HepG2 (cell line): Measurements from ENCODE around the gene DENND1C. TPM values are rescaled to one million over a fixed set of nuclear protein-coding genes. Genes with fewer than 3 reads are reported as not detected.

Experiments
- ELF3 ChIP-seq: IDR thresholded peaks from 2 replicates; pipeline ENCODE4 v1.6.1; 2016; ENCODE audit warnings: missing genetic modification reagents, missing compliant biosample characterization
- GPN1 ChIP-seq: sonication (generic); formaldehyde crosslinking; IDR thresholded peaks from 2 replicates; pipeline ENCODE4 v1.5.1; 2020; ENCODE audit warnings: missing genetic modification reagents, borderline replicate concordance
- NCOA2 ChIP-seq: sonication (generic); formaldehyde crosslinking; IDR thresholded peaks from 2 replicates; pipeline ENCODE4 v1.8.0; 2022; ENCODE audit warnings: inconsistent platforms
- PRDM15 ChIP-seq: sonication (generic); formaldehyde crosslinking; IDR thresholded peaks from 2 replicates; pipeline ENCODE4 v1.4.0; 2020; ENCODE audit warnings: missing genetic modification reagents
- TAF1 ChIP-seq: sonication (generic); formaldehyde crosslinking; IDR thresholded peaks from 2 replicates; pipeline ENCODE4 v1.4.0; 2020; ENCODE audit warnings: missing genetic modification reagents
- TCF7 ChIP-seq: sonication (generic); IDR thresholded peaks from 2 replicates; pipeline ENCODE4 v1.6.1; 2016; ENCODE audit warnings: antibody characterized with exemption, low read depth
- TOPORS ChIP-seq: sonication (generic); formaldehyde crosslinking; IDR thresholded peaks from 2 replicates; pipeline ENCODE4 v1.8.0; 2023; ENCODE audit warnings: mild to moderate bottlenecking, missing genetic modification reagents
- ZNF101 ChIP-seq: sonication (generic); formaldehyde crosslinking; IDR thresholded peaks from 2 replicates; pipeline ENCODE4 v1.4.0; 2020; ENCODE audit warnings: mild to moderate bottlenecking, low read depth, missing genetic modification reagents, borderline replicate concordance
- ZNF317 ChIP-seq: sonication (generic); formaldehyde crosslinking; IDR thresholded peaks from 2 replicates; pipeline ENCODE4 v1.5.0; 2020; ENCODE audit warnings: mild to moderate bottlenecking, missing genetic modification reagents
- ZNF326 ChIP-seq: sonication (generic); formaldehyde crosslinking; IDR thresholded peaks from 2 replicates; pipeline ENCODE4 v1.4.0; 2020; ENCODE audit warnings: missing genetic modification reagents, borderline replicate concordance
- ZNF33A ChIP-seq: sonication (generic); formaldehyde crosslinking; IDR thresholded peaks from 2 replicates; pipeline ENCODE4 v1.5.1; 2020; ENCODE audit warnings: missing genetic modification reagents, mild to moderate bottlenecking, moderate library complexity, borderline replicate concordance
- ZNF569 ChIP-seq: sonication (generic); formaldehyde crosslinking; IDR thresholded peaks from 2 replicates; pipeline ENCODE4 v1.5.0; 2020; ENCODE audit warnings: mild to moderate bottlenecking, missing genetic modification reagents, moderate library complexity, borderline replicate concordance
- ZNF841 ChIP-seq: sonication (generic); formaldehyde crosslinking; IDR thresholded peaks from 2 replicates; pipeline ENCODE4 v1.8.1; 2023; ENCODE audit warnings: missing genetic modification reagents, borderline replicate concordance
- ZSCAN25 ChIP-seq: sonication (generic); formaldehyde crosslinking; IDR thresholded peaks from 2 replicates; pipeline ENCODE4 v1.8.0; 2022; ENCODE audit warnings: mild to moderate bottlenecking, missing genetic modification reagents
- polyA plus RNA-seq, 8 experiments: library from polyadenylated mRNA; depleted of rRNA in 3 of 8; stranded (reverse) in 7 of 8; unstranded in 1 of 8; fragments of >200 nt; fragmentation: Illumina TruSeq in 4 of 8; extraction: Trizol in 4 of 8; gene quantifications; 2 replicates each; pipeline versions ENCODE4 v1.2.1 to v1.2.3, GENCODE V29; 2011 to 2016; ENCODE audit warnings: low read depth in 4 of 8, missing spikeins in 1 of 8, mixed read lengths in 1 of 8; ENCODE audit not compliant: insufficient read depth in 1 of 8
- total RNA-seq, 5 experiments: library from RNA; depleted of rRNA; stranded (reverse); fragments of >200 nt; fragmentation: Illumina TruSeq; extraction: Trizol; gene quantifications; 2 replicates each; pipeline ENCODE4 v1.2.3, GENCODE V29; 2016; ENCODE audit warnings: low read depth in 1 of 5
- TF ChIP-seq, protein P1 (sequence below): sonication (generic); formaldehyde crosslinking; conservative IDR thresholded peaks from 2 replicates; pipeline ENCODE4 v1.8.0; 2022; ENCODE audit warnings: mild to moderate bottlenecking, moderate library complexity, missing genetic modification reagents
- TF ChIP-seq, protein P2 (sequence below): IDR thresholded peaks from 2 replicates; pipeline ENCODE4 v1.6.1; 2012; ENCODE audit warnings: low read length, improper control_type of control experiment
- TF ChIP-seq, protein P3 (sequence below): sonication (generic); formaldehyde crosslinking; conservative IDR thresholded peaks from 2 replicates; pipeline ENCODE4 v1.8.1; 2023; ENCODE audit warnings: missing genetic modification reagents

Gene DENND1C
- total and polyA plus RNA-seq, 2 of the 13 experiments (the other 11 are each of a cell fraction or from before 2014, with no cell fraction given): 0.04 to 0.73 TPM

DNA sequence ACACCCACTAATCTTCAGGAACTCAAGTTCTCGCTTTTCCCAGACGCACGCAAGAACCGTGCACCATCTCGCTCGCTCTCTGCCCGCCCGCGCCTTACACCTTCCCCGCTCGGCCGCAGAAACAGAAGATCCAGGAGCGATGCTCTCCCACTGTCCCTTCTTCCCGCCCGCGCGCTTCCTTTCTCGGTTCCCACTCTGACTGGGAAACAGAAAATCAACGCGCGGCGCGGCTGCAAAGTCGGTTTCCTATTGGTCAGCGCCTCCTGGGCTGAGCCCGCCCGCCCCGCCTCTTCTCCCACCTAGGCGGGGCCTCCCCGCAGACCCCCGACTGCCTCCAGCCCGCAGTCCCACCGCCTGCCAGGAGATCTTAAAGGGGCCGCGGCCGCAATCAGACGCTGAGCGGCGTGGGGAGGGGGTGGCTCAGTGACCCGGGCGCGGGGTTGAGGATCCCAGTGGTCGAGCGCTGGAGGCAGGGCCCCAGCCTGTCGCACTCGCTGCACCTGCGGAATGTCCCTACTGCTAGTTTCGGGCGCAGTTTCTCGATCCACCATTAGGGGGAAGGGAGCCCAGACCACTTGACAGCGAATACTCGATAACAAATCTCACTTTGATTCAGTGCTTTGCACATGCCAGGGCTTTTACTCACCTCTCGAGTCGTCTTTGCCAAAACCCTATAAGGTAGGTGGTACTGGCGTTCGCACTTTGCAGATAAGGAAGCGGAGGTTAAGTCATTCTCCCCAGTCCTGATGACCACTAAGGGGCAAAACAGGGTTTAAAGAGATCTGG is 21.3 kb downstream of the DENND1C start (continued):
- TF ChIP-seq NCOA2 (CRISPR knock-in tag) (peak; percentile 28; the same call in 1 of the 2 replicates), ZNF317 (CRISPR knock-in tag) (no peak), TOPORS (CRISPR knock-in tag) (no peak), ZNF569 (CRISPR knock-in tag) (no peak), ELF3 (CRISPR knock-in tag) (0 out of 2 replicates have a peak, but pooled peaks have one; percentile 1), TAF1 (peak; percentile 38; the same call in 1 of the 2 replicates), ZNF101 (CRISPR knock-in tag) (no peak), PRDM15 (CRISPR knock-in tag) (no peak), ZNF326 (no peak), GPN1 (CRISPR knock-in tag) (no peak), ZNF33A (CRISPR knock-in tag) (no peak), ZSCAN25 (CRISPR knock-in tag) (no peak; the same call in 1 of the 2 replicates), ZNF841 (CRISPR knock-in tag) (no peak), TCF7 (no peak)
- TF ChIP-seq, protein P1, sequence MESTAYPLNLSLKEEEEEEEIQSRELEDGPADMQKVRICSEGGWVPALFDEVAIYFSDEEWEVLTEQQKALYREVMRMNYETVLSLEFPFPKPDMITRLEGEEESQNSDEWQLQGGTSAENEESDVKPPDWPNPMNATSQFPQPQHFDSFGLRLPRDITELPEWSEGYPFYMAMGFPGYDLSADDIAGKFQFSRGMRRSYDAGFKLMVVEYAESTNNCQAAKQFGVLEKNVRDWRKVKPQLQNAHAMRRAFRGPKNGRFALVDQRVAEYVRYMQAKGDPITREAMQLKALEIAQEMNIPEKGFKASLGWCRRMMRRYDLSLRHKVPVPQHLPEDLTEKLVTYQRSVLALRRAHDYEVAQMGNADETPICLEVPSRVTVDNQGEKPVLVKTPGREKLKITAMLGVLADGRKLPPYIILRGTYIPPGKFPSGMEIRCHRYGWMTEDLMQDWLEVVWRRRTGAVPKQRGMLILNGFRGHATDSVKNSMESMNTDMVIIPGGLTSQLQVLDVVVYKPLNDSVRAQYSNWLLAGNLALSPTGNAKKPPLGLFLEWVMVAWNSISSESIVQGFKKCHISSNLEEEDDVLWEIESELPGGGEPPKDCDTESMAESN (CRISPR knock-in tag): peak; percentile 49; the same call in 1 of the 2 replicates
- TF ChIP-seq, protein P2, sequence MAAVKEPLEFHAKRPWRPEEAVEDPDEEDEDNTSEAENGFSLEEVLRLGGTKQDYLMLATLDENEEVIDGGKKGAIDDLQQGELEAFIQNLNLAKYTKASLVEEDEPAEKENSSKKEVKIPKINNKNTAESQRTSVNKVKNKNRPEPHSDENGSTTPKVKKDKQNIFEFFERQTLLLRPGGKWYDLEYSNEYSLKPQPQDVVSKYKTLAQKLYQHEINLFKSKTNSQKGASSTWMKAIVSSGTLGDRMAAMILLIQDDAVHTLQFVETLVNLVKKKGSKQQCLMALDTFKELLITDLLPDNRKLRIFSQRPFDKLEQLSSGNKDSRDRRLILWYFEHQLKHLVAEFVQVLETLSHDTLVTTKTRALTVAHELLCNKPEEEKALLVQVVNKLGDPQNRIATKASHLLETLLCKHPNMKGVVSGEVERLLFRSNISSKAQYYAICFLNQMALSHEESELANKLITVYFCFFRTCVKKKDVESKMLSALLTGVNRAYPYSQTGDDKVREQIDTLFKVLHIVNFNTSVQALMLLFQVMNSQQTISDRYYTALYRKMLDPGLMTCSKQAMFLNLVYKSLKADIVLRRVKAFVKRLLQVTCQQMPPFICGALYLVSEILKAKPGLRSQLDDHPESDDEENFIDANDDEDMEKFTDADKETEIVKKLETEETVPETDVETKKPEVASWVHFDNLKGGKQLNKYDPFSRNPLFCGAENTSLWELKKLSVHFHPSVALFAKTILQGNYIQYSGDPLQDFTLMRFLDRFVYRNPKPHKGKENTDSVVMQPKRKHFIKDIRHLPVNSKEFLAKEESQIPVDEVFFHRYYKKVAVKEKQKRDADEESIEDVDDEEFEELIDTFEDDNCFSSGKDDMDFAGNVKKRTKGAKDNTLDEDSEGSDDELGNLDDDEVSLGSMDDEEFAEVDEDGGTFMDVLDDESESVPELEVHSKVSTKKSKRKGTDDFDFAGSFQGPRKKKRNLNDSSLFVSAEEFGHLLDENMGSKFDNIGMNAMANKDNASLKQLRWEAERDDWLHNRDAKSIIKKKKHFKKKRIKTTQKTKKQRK: no peak
- TF ChIP-seq, protein P3, sequence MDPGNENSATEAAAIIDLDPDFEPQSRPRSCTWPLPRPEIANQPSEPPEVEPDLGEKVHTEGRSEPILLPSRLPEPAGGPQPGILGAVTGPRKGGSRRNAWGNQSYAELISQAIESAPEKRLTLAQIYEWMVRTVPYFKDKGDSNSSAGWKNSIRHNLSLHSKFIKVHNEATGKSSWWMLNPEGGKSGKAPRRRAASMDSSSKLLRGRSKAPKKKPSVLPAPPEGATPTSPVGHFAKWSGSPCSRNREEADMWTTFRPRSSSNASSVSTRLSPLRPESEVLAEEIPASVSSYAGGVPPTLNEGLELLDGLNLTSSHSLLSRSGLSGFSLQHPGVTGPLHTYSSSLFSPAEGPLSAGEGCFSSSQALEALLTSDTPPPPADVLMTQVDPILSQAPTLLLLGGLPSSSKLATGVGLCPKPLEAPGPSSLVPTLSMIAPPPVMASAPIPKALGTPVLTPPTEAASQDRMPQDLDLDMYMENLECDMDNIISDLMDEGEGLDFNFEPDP (CRISPR knock-in tag): no peak
